Effector memory CD8-positive, alpha-beta T cell (primary cell): ENCODE results near the gene PCID2.

Source experiments
- ATAC-seq: fragments of 150-1000 bp; cut with Tn5 transposase; replicated peaks from 2 replicates; pipeline ENCODE4 v1.10.0; 2021; ENCODE audit warnings: mild to moderate bottlenecking, moderate library complexity
- DNase-seq, 3 experiments: peaks; one replicate each; pipeline ENCODE4 v3.0.0; 2021
- H3K27ac Mint-ChIP-seq, 2 donors: one replicate each; pipeline ENCODE4 v1.8.0; 2022; ENCODE audit warnings: mild to moderate bottlenecking in 2 of 2, mixed read lengths in 2 of 2, moderate library complexity in 2 of 2
- H3K27me3 Mint-ChIP-seq, 2 donors: one replicate each; pipeline ENCODE4 v1.8.0; 2022; ENCODE audit warnings: mixed read lengths in 2 of 2
- H3K36me3 Mint-ChIP-seq: one replicate; pipeline ENCODE4 v1.8.0; 2022; ENCODE audit warnings: mild to moderate bottlenecking, moderate library complexity, mixed read lengths; ENCODE audit not compliant: insufficient read depth
- H3K4me1 Mint-ChIP-seq, 2 donors: one replicate each; pipeline ENCODE4 v1.8.0; 2022; ENCODE audit warnings: low read depth in 2 of 2, mixed read lengths in 2 of 2
- H3K4me3 Mint-ChIP-seq, 2 donors: one replicate each; pipeline ENCODE4 v1.8.0; 2022; ENCODE audit warnings: mild to moderate bottlenecking in 2 of 2, mixed read lengths in 2 of 2, moderate library complexity in 2 of 2
- H3K9me3 Mint-ChIP-seq, 2 donors: one replicate each; pipeline ENCODE4 v1.8.0; 2022; ENCODE audit warnings: mixed read lengths in 2 of 2

The PCID2 gene

GRCh38 chr13:113142876-113143275 is 65.6 kb downstream of the PCID2 start:
- H3K27me3 Mint-ChIP-seq: peaks cover 0 to 20% of the 10 kb centered on the region in 2 donors
- no peak for DNase-seq
- no peak overlapping the region for H3K27ac Mint-ChIP-seq
- no peaks in the 10 kb centered on the region for H3K9me3 Mint-ChIP-seq
- H3K4me1 Mint-ChIP-seq: no peaks in the 10 kb centered on the region
- no peaks in the 10 kb centered on the region for H3K36me3 Mint-ChIP-seq
- ATAC-seq: no peak
- no peak overlapping the region for H3K4me3 Mint-ChIP-seq

- Mint-ChIP-seq H3K27me3 (peaks cover 0 to 18% of the 10 kb centered on the region in 2 donors), H3K27ac (no peak overlapping the region), H3K9me3 (no peaks in the 10 kb centered on the region), H3K4me3 (no peak overlapping the region), H3K36me3 (no peaks in the 10 kb centered on the region), H3K4me1 (peaks cover 0 to 3% of the 10 kb centered on the region in 2 donors)
- no peak for DNase-seq
- no peak for ATAC-seq
These were observed 66.9 kb downstream of the PCID2 start for GRCh38 chr13:113141601-113141970.

GRCh38 chr13:113140677-113141600 is 67.5 kb downstream of the PCID2 start:
- no peak for DNase-seq
- H3K27ac Mint-ChIP-seq: no peak overlapping the region
- no peak overlapping the region for H3K4me3 Mint-ChIP-seq
- no peak for ATAC-seq
- no peaks in the 10 kb centered on the region for H3K9me3 Mint-ChIP-seq
- peaks cover 0 to 12% of the 10 kb centered on the region in 2 donors for H3K27me3 Mint-ChIP-seq
- peaks cover 0 to 3% of the 10 kb centered on the region in 2 donors for H3K4me1 Mint-ChIP-seq
- no peaks in the 10 kb centered on the region for H3K36me3 Mint-ChIP-seq

- no peaks in the 10 kb centered on the region for H3K36me3 Mint-ChIP-seq
These were observed 68.9 kb downstream of the PCID2 start for GRCh38 chr13:113139577-113139976.

GRCh38 chr13:113138792-113139551 is 69.5 kb downstream of the PCID2 start:
- H3K9me3 Mint-ChIP-seq: no peaks in the 10 kb centered on the region
- no peak overlapping the region for H3K4me3 Mint-ChIP-seq
- H3K36me3 Mint-ChIP-seq: no peaks in the 10 kb centered on the region
- peaks cover 0 to 7% of the 10 kb centered on the region in 2 donors for H3K27me3 Mint-ChIP-seq
- DNase-seq (no peak), ATAC-seq (no peak)
- peaks cover 0 to 3% of the 10 kb centered on the region in 2 donors for H3K4me1 Mint-ChIP-seq
- H3K27ac Mint-ChIP-seq: no peak overlapping the region

More at GRCh38 chr13:113139577-113139976, 68.9 kb downstream of the PCID2 start:
- no peak overlapping the region for H3K4me3 Mint-ChIP-seq
- no peaks in the 10 kb centered on the region for H3K9me3 Mint-ChIP-seq
- peaks cover 0 to 7% of the 10 kb centered on the region in 2 donors for H3K27me3 Mint-ChIP-seq
- ATAC-seq (no peak), DNase-seq (no peak)
- H3K27ac Mint-ChIP-seq: no peak overlapping the region
- H3K4me1 Mint-ChIP-seq: peaks cover 0 to 3% of the 10 kb centered on the region in 2 donors

GRCh38 chr13:113137691-113138298 is 70.7 kb downstream of the PCID2 start:
- peaks cover 0 to 7% of the 10 kb centered on the region in 2 donors for H3K27me3 Mint-ChIP-seq

GRCh38 chr13:113135281-113135760 is 73.1 kb downstream of the PCID2 start:
- DNase-seq: no peak
- peaks cover 0 to 3% of the 10 kb centered on the region in 2 donors for H3K4me1 Mint-ChIP-seq
- H3K27me3 Mint-ChIP-seq: peaks cover 0 to 7% of the 10 kb centered on the region in 2 donors
- H3K36me3 Mint-ChIP-seq: no peaks in the 10 kb centered on the region
- no peaks in the 10 kb centered on the region for H3K9me3 Mint-ChIP-seq
- H3K27ac Mint-ChIP-seq: no peak overlapping the region
- no peak for ATAC-seq
- H3K4me3 Mint-ChIP-seq: no peak overlapping the region

More at GRCh38 chr13:113137691-113138298, 70.7 kb downstream of the PCID2 start:
- Mint-ChIP-seq H3K27ac (no peak overlapping the region), H3K9me3 (no peaks in the 10 kb centered on the region), H3K4me3 (no peak overlapping the region), H3K36me3 (no peaks in the 10 kb centered on the region), H3K4me1 (peaks cover 0 to 3% of the 10 kb centered on the region in 2 donors)
- ATAC-seq (no peak), DNase-seq (no peak)

GRCh38 chr13:113129921-113130750 is 78.3 kb downstream of the PCID2 start:
- peak overlapping the region in 1 of 2 donors; percentile 53 for H3K27ac Mint-ChIP-seq
- peaks cover 0 to 6% of the 10 kb centered on the region in 2 donors for H3K4me1 Mint-ChIP-seq
- DNase-seq: no peak
- peaks cover 5% of the 10 kb centered on the region for H3K36me3 Mint-ChIP-seq
- peak; percentile 39 for ATAC-seq
- peak overlapping the region in 1 of 2 donors; percentile 60 for H3K4me3 Mint-ChIP-seq
- no peaks in the 10 kb centered on the region for H3K9me3 Mint-ChIP-seq
- H3K27me3 Mint-ChIP-seq: peaks cover 27 to 42% of the 10 kb centered on the region in 2 donors

- Mint-ChIP-seq H3K9me3 (no peaks in the 10 kb centered on the region), H3K36me3 (peaks cover 5% of the 10 kb centered on the region), H3K27ac (no peak overlapping the region), H3K4me1 (peaks cover 0 to 6% of the 10 kb centered on the region in 2 donors), H3K27me3 (peaks cover 27 to 42% of the 10 kb centered on the region in 2 donors), H3K4me3 (peak overlapping the region; percentile 7 to 54)
- no peak for ATAC-seq
- DNase-seq: no peak
These were observed 79.0 kb downstream of the PCID2 start for GRCh38 chr13:113129480-113129879.
